ENCODE results near the gene RABAC1.

GRCh38 chr19:41918653-41919244 lies 40.4 kb downstream of the RABAC1 start:
- TF ChIP-seq MAX (IDR thresholded peaks at IDR 0.05) (no peak), JUND (IDR thresholded peaks at IDR 0.05; ENCODE audit: low read length) (no peak), TAF7 (optimal IDR thresholded peaks at IDR 0.05; ENCODE audit: borderline replicate concordance, low read depth, low read length) (no peak)

All from H1 (cell line).